ENCODE data around the gene MPL.

Gene MPL

GRCh38 chr1:43338001-43338400, 383 bp downstream of the MPL start:
- TF ChIP-seq MAX (IDR thresholded peaks at IDR 0.05; ENCODE audit: low read depth, low read length), result no peak
- no peak for TF ChIP-seq POLR2A (IDR thresholded peaks at IDR 0.05; ENCODE audit: extremely low read depth, insufficient read length)
- no peak for TF ChIP-seq CTCF (IDR thresholded peaks at IDR 0.05; ENCODE audit: low read depth, low read length)
- TF ChIP-seq MYC (IDR thresholded peaks at IDR 0.05; ENCODE audit: low read depth, low read length), result no peak
- no peak overlapping the region for H3K4me3 ChIP-seq (ENCODE audit: low read depth, low read length)
- DNase-seq (ENCODE audit: low read depth), result no peak

DNA sequence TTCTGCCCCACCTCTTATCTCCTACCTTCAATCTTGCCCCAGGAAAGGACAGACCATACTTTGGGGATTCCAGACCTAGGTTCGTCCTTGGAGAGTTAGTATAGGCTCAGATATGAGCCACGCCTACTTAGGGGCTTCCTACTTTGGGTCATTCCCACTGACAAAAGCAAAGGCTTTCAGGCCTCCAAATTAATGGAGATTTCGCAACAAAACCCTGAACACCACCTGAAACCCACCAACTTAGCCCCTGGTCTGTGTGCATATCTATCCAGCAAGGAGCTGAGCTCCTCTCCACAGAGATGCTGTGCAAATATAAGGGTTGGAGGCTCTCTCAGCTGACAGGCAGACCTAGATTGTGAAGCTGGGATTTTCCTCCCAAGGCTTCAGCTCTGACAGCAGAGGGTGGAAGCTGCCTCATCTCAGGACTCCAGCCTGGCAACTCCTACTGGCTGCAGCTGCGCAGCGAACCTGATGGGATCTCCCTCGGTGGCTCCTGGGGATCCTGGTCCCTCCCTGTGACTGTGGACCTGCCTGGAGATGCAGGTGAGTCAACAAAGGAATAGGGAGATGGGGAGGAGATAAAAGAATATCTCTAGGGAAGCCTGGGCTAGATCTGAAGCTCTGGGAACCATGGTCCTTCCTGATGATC, 2.1 kb downstream of the MPL start:
- no peak overlapping the region for H3K4me3 ChIP-seq (ENCODE audit: low read depth, low read length)
- DNase-seq (ENCODE audit: low read depth), result no peak
- TF ChIP-seq CTCF (IDR thresholded peaks at IDR 0.05; ENCODE audit: low read depth, low read length), result no peak
- no peak for TF ChIP-seq MAX (IDR thresholded peaks at IDR 0.05; ENCODE audit: low read depth, low read length)
- TF ChIP-seq MYC (IDR thresholded peaks at IDR 0.05; ENCODE audit: low read depth, low read length), result no peak
- no peak for TF ChIP-seq POLR2A (IDR thresholded peaks at IDR 0.05; ENCODE audit: extremely low read depth, insufficient read length)

DNA sequence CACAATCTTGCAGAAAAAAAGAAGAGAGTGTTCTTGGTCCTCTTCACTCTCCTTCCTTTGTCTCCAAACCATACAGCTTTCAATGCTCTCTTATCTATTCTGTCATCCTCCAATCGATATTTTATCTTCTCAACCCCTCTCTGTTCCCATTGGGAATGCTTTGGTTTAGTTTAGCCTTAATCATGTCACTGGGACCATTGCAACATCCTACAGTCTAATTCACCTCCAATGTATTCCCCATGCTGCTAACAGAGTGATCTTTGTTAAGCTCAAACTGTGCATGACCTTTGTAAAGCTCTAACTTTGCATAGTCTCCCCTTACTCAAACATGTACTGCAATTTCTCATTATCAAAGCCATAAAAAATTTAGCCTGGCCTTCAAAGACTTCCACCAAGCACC, 2.9 kb downstream of the MPL start:
- no peak for TF ChIP-seq MAX (IDR thresholded peaks at IDR 0.05; ENCODE audit: low read depth, low read length)
- no peak for TF ChIP-seq POLR2A (IDR thresholded peaks at IDR 0.05; ENCODE audit: extremely low read depth, insufficient read length)
- TF ChIP-seq CTCF (IDR thresholded peaks at IDR 0.05; ENCODE audit: low read depth, low read length), result no peak
- TF ChIP-seq MYC (IDR thresholded peaks at IDR 0.05; ENCODE audit: low read depth, low read length), result no peak
- no peak overlapping the region for H3K4me3 ChIP-seq (ENCODE audit: low read depth, low read length)
- no peak for DNase-seq (ENCODE audit: low read depth)

DNA sequence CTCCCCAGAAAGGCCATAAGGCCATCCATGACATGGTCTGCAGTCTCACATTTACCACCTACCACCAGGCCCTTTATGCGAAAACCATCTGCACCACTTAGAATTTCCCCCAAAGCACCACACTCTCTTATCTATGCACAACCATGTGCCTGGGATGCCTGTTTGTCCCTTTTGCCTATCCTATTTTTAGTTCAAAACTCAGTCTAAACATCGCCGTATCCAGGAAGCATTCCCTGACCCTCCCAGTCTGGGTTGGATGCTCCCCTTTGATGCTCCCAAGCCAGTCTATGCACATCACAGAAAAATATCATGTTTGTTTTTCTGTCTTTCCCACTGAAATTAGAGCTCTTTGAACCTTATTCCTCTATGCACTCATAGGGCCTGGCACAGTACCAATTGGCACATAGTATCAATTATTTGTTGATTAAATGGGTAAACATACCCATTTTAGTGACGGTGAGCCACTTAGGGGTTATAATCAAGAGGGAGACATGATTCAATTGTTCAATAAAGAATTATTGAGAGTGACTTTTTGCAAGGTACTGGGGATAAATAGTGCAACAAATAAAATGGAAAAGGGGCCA, 6.7 kb downstream of the MPL start:
- no peak overlapping the region for H3K4me3 ChIP-seq (ENCODE audit: low read depth, low read length)
- no peak for DNase-seq (ENCODE audit: low read depth)
- no peak for TF ChIP-seq CTCF (IDR thresholded peaks at IDR 0.05; ENCODE audit: low read depth, low read length)
- no peak for TF ChIP-seq MAX (IDR thresholded peaks at IDR 0.05; ENCODE audit: low read depth, low read length)
- TF ChIP-seq MYC (IDR thresholded peaks at IDR 0.05; ENCODE audit: low read depth, low read length), result no peak
- no peak for TF ChIP-seq POLR2A (IDR thresholded peaks at IDR 0.05; ENCODE audit: extremely low read depth, insufficient read length)

GRCh38 chr1:43345120-43345519, 7.5 kb downstream of the MPL start:
- DNase-seq (ENCODE audit: low read depth), result no peak
- TF ChIP-seq CTCF (IDR thresholded peaks at IDR 0.05; ENCODE audit: low read depth, low read length) (no peak), MYC (IDR thresholded peaks at IDR 0.05; ENCODE audit: low read depth, low read length) (no peak), POLR2A (IDR thresholded peaks at IDR 0.05; ENCODE audit: extremely low read depth, insufficient read length) (no peak), MAX (IDR thresholded peaks at IDR 0.05; ENCODE audit: low read depth, low read length) (no peak)

More at GRCh38 chr1:43345120-43345519, 7.5 kb downstream of the MPL start:
- H3K4me3 ChIP-seq (ENCODE audit: low read depth, low read length), result no peak overlapping the region
